GM18517 (cell line): Measurements from ENCODE around the gene TMPRSS5.

Experiments used
- ATAC-seq: cut with Tn5 transposase; IDR thresholded peaks from one replicate; pipeline ENCODE4 v1.9.1; 2021; ENCODE audit warnings: mild to moderate bottlenecking, moderate library complexity; ENCODE audit not compliant: unreplicated experiment

TMPRSS5 gene

GRCh38 chr11:113670149-113670830 lies 35.8 kb downstream of the TMPRSS5 start:
- no peak for ATAC-seq

GRCh38 chr11:113668255-113668654 lies 37.9 kb downstream of the TMPRSS5 start:
- no peak for ATAC-seq

- no peak for ATAC-seq
Measured at GRCh38 chr11:113667801-113668200, 38.3 kb downstream of the TMPRSS5 start.

- no peak for ATAC-seq
Measured at GRCh38 chr11:113666584-113666983, 39.5 kb downstream of the TMPRSS5 start.

GRCh38 chr11:113664981-113665710 lies 41.0 kb downstream of the TMPRSS5 start:
- ATAC-seq: no peak

- no peak for ATAC-seq
Measured at GRCh38 chr11:113664069-113664980, 41.8 kb downstream of the TMPRSS5 start.

GRCh38 chr11:113663567-113663966 lies 42.5 kb downstream of the TMPRSS5 start:
- no peak for ATAC-seq

- no peak for ATAC-seq
Measured at GRCh38 chr11:113655771-113656170, 50.3 kb downstream of the TMPRSS5 start.

- ATAC-seq: no peak
Measured at GRCh38 chr11:113651023-113651422, 55.1 kb downstream of the TMPRSS5 start.

- no peak for ATAC-seq
Measured at GRCh38 chr11:113649311-113649710, 56.8 kb downstream of the TMPRSS5 start.

GRCh38 chr11:113647856-113648255 lies 58.3 kb downstream of the TMPRSS5 start:
- no peak for ATAC-seq

GRCh38 chr11:113647108-113647507 lies 59.0 kb downstream of the TMPRSS5 start:
- no peak for ATAC-seq

- no peak for ATAC-seq
Measured at GRCh38 chr11:113645593-113646349, 60.3 kb downstream of the TMPRSS5 start.

GRCh38 chr11:113644605-113645004 lies 61.5 kb downstream of the TMPRSS5 start:
- no peak for ATAC-seq

- ATAC-seq: no peak
Measured at GRCh38 chr11:113643701-113644100, 62.4 kb downstream of the TMPRSS5 start.

GRCh38 chr11:113643006-113643585 lies 63.0 kb downstream of the TMPRSS5 start:
- no peak for ATAC-seq

- ATAC-seq: no peak
Measured at GRCh38 chr11:113642090-113642489, 64.0 kb downstream of the TMPRSS5 start.

GRCh38 chr11:113638376-113638775 lies 67.7 kb downstream of the TMPRSS5 start:
- ATAC-seq: no peak

GRCh38 chr11:113637636-113638035 lies 68.5 kb downstream of the TMPRSS5 start:
- ATAC-seq: no peak
